Mammary epithelial cell (primary cell): ENCODE measurements around the gene ZNF222.

ENCODE experiments used
- CTCF ChIP-seq, 2 donors: IDR thresholded peaks in 1 of 2; conservative IDR thresholded peaks in 1 of 2; 2 replicates each; pipeline ENCODE4 v1.5.1; 2011 to 2012; ENCODE audit warnings: inconsistent platforms in 2 of 2, low read length in 2 of 2, mild to moderate bottlenecking in 2 of 2, control low read depth in 1 of 2, low read depth in 1 of 2; ENCODE audit not compliant: insufficient read depth in 1 of 2; ENCODE audit errors: extremely low read depth in 1 of 2
- EZH2 ChIP-seq: IDR thresholded peaks from 2 replicates; pipeline ENCODE4 v1.6.1; 2012; ENCODE audit warnings: low read length, inconsistent platforms, borderline replicate concordance

DNA sequence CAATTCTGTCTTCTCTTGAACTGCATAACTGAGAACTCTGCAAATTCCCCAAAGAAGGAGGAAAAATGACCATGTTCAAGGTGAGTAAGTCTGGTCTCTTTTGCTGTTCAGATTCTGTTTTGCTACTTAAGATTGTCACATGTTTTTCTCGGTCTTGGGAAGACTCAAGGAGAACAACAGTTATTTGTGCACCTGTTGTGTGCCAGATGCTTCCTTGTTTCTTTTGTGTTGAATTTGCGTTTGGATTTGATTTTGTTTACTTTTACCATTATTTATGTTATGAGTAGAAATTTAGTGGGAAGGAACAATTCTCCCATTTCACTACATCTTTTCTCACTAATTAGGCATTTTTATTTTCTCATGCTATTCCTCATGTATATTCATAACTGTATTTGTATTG, 51.1 kb downstream of the ZNF222 start:
- TF ChIP-seq CTCF (conservative IDR thresholded peaks at IDR 0.05 in 1 of 2, IDR thresholded peaks at IDR 0.05 in 1 of 2; ENCODE audit: extremely low read depth in 1 of 2, insufficient read depth in 1 of 2, low read depth in 1 of 2, low read length in 2 of 2) (no peak), EZH2 (no peak)
